Spleen (tissue), 11 donors: ENCODE data around the gene CIITA. TPM values are rescaled to one million over a fixed set of nuclear protein-coding genes. Genes with fewer than 3 reads are reported as not detected.
A peak's percentile ranks its signal among the peaks of the same experiment; 100 is the strongest.

ENCODE experiments used
- DNase-seq: peaks from one replicate; pipeline ENCODE4 v3.0.0-alpha.2; 2020
- H3K27ac ChIP-seq, 8 donors: fragments of 200-600 bp; sonication (generic) in 7 of 8; 1 replicate in 4 of 8; 2 replicates in 4 of 8; pipeline versions ENCODE4 v1.5.0 to v1.8.0; 2016 to 2021; ENCODE audit warnings: inconsistent platforms in 4 of 8, mild to moderate bottlenecking in 4 of 8, moderate library complexity in 1 of 8
- H3K27me3 ChIP-seq, 7 donors: fragments of 200-600 bp; sonication (generic) in 6 of 7; replicated peaks in 1 of 7; 1 replicate in 4 of 7; 2 replicates in 3 of 7; pipeline versions ENCODE4 v1.5.0 to v1.8.0; 2016 to 2021; ENCODE audit warnings: inconsistent platforms in 3 of 7, mild to moderate bottlenecking in 1 of 7
- H3K36me3 ChIP-seq, 6 donors: fragments of 200-600 bp; sonication (generic) in 5 of 6; 1 replicate in 4 of 6; 2 replicates in 2 of 6; pipeline versions ENCODE4 v1.5.0 to v1.8.0; 2016 to 2021; ENCODE audit warnings: inconsistent platforms in 2 of 6
- H3K4me1 ChIP-seq, 6 donors: fragments of 200-600 bp; sonication (generic) in 5 of 6; 1 replicate in 3 of 6; 2 replicates in 3 of 6; pipeline versions ENCODE4 v1.5.0 to v1.8.0; 2016 to 2021; ENCODE audit warnings: inconsistent platforms in 3 of 6
- H3K4me3 ChIP-seq, 8 donors: fragments of 200-600 bp; sonication (generic) in 7 of 8; 1 replicate in 4 of 8; 2 replicates in 4 of 8; pipeline versions ENCODE4 v1.5.0 to v1.8.0; 2016 to 2021; ENCODE audit warnings: inconsistent platforms in 4 of 8, mild to moderate bottlenecking in 4 of 8, moderate library complexity in 2 of 8
- H3K9me3 ChIP-seq, 8 donors: fragments of 200-600 bp; sonication (generic) in 7 of 8; 1 replicate in 4 of 8; 2 replicates in 4 of 8; pipeline versions ENCODE4 v1.5.0 to v1.8.0; 2016 to 2021; ENCODE audit warnings: inconsistent platforms in 4 of 8
- POLR2A ChIP-seq, 3 donors: fragments of 450-650 bp; IDR thresholded peaks; one replicate each; pipeline ENCODE4 v1.5.1; 2017; ENCODE audit warnings: antibody characterized with exemption in 3 of 3, mild to moderate bottlenecking in 1 of 3
- POLR2AphosphoS5 ChIP-seq, 3 donors: sonication (generic); formaldehyde crosslinking; IDR thresholded peaks; one replicate each; pipeline ENCODE4 v1.5.1; 2017; ENCODE audit warnings: antibody characterized with exemption in 3 of 3
- WGBS, 5 donors: extraction: QIAGEN DNeasy Blood & Tissue Kit in 3 of 5; methylation state at CpG; one replicate each; pipeline versions ENCODE4 v1.1.5 to v1.1.7; 2013 to 2018; 5-methylcytosine and 5-hydroxymethylcytosine counted together
- intact Hi-C: fragments of 100-400 bp; cut with DNase I; formaldehyde crosslinking; loops from one replicate; pipeline ENCODE4 v1.15.0; 2023; ENCODE audit warnings: low total_unique reads
- polyA plus RNA-seq, 3 donors: library from polyadenylated mRNA; stranded (reverse); fragments of 200-250 nt; gene quantifications; one replicate each; pipeline ENCODE4 v1.2.1, GENCODE V29; 2013
- total RNA-seq, 7 donors: library from RNA; depleted of rRNA in 3 of 7; stranded (reverse); fragments of >200 nt in 3 of 7; fragmentation: NEBNext Ultra II Directional in 4 of 7; extraction: Animal tissue kit (Norgen Biotek cat#: 25700) in 4 of 7; gene quantifications; one replicate each; pipeline versions ENCODE4 v1.1.0 to v1.2.1, GENCODE V29; 2016 to 2021
- TF ChIP-seq, protein P1 (sequence below), 11 experiments: fragments of 200-600 bp in 7 of 11; fragments of 450-650 bp in 4 of 11; sonication (generic) in 4 of 11; IDR thresholded peaks in 8 of 11; conservative IDR thresholded peaks in 3 of 11; 1 replicate in 7 of 11; 2 replicates in 4 of 11; pipeline versions ENCODE4 v1.4.0 to v1.8.0; 2016 to 2021; ENCODE audit warnings: antibody characterized with exemption in 11 of 11, inconsistent platforms in 4 of 11, mild to moderate bottlenecking in 1 of 11
- donor health status: healthy with polysubstance abuse.
- donor health status: DM: no; HTN: no; CAD: no; lungs with moderate emphysema.
- donor health status: DM: no; HTN: no; CAD: no.
- donor health status: Bipolar disorder and iron deficiency.
- donor health status: healthy.
- donor health status: DM: no; HTN: no; CAD: no.
- donor health status: DM: yes; HTN: yes; CAD: no.

CIITA gene
- total and polyA plus RNA-seq, 10 donors: 67.0 to 179 (median 125) TPM

DNA sequence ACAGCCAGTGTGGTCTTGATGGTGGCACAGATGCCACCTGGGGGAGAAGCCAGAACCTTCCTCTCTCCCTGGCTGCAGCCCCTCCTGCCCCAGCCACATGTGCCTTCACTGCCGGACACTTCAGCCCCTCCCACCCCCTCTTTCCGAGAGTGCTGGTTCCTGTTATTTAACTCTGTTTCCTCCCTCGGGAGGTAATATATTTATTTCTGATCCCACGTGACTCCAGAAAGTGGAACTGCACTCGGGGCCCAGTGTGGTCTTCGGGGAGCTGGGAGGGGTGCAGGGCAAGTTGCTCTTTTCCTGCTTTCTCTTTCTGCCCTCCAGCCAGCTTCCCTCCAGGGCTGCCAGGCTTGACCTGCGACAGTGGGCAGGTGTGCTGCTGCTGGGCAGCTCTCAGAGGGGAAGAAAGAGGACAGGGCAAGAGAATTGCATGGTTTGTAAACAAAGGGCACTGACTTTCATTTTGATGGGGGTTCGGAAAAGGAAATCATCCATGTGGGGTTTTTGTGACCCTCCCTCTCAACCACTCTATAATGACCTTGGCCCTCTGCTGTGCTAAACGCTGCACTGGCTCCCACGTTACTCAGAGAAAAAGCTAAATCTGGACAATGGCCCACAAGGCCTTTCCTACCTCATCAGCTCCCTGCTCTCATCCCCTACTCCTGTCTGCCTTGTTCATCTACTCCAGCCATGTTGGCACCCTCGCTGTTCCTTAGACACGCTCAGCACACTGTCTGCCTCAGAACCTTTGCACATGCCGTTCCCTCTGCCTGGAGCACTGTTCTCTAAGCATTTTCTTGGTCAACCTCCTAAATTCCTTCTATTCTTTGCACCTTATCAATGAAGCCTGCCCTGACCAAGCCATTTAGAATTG lies 8.2 kb upstream of the CIITA start:
- DNase-seq: peak; percentile 92
- 20 to 28% (median 24%) methylated on average over 13 of the region's 13 CpGs for WGBS, 5 donors
- TF ChIP-seq POLR2A (IDR thresholded peaks at IDR 0.05): no peak
- TF ChIP-seq POLR2AphosphoS5 (IDR thresholded peaks at IDR 0.05): peak; percentile 66 to 85 (median 77)
- H3K4me1 ChIP-seq: peaks cover 37 to 84% (median 70%) of the 10 kb centered on the region in 6 donors
- intact Hi-C loops: no loop called here
- no peaks in the 10 kb centered on the region for H3K36me3 ChIP-seq
- no peaks in the 10 kb centered on the region for H3K9me3 ChIP-seq
- H3K4me3 ChIP-seq: peak overlapping the region in 4 of 8 donors; percentile 1 to 56 (median 14)
- no peaks in the 10 kb centered on the region for H3K27me3 ChIP-seq
- peak overlapping the region; percentile 47 to 85 (median 77) for H3K27ac ChIP-seq

DNA sequence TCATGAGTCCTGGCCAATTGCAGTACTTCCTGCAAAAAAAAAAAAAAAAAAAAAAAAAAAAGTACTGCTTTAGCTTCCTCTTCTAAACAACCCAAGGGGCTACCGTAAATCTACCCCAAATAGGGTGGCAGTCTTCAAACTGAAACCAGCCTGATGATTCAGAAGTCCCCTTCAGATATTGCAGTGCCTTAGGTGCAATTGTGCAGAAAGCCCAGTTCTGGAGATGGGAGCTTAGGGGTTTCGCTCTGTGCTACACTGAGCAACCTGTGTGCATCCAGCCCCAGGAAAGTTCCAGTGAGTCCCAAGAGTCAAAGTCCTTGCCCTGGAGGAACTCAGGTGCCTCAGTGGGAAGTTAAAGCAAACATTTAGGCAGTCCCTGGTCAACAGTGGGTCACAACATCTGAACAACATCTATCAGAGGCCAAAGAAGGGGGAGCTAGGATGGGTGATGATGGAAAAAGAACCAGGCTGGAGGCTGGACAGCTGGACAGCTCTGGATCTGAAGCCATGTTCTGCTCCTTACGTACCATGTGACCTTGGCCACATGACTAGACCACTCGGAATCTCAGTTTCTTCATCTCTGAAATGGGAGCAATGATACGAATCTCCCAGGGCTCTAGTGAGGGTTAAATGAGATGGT lies 6.7 kb upstream of the CIITA start:
- Histone ChIP-seq H3K27me3 (no peaks in the 10 kb centered on the region), H3K4me3 (no peak overlapping the region), H3K9me3 (no peaks in the 10 kb centered on the region), H3K36me3 (no peaks in the 10 kb centered on the region), H3K27ac (peak overlapping the region; percentile 61 to 85 (median 77)), H3K4me1 (peaks cover 37 to 93% (median 78%) of the 10 kb centered on the region in 6 donors)
- DNase-seq: no peak
- intact Hi-C loops: no loop called here
- 52 to 65% (median 60%) methylated on average over 5 of the region's 5 CpGs for WGBS, 5 donors
- TF ChIP-seq POLR2A (IDR thresholded peaks at IDR 0.05) (no peak), POLR2AphosphoS5 (IDR thresholded peaks at IDR 0.05) (no peak)
- TF ChIP-seq, protein P1, sequence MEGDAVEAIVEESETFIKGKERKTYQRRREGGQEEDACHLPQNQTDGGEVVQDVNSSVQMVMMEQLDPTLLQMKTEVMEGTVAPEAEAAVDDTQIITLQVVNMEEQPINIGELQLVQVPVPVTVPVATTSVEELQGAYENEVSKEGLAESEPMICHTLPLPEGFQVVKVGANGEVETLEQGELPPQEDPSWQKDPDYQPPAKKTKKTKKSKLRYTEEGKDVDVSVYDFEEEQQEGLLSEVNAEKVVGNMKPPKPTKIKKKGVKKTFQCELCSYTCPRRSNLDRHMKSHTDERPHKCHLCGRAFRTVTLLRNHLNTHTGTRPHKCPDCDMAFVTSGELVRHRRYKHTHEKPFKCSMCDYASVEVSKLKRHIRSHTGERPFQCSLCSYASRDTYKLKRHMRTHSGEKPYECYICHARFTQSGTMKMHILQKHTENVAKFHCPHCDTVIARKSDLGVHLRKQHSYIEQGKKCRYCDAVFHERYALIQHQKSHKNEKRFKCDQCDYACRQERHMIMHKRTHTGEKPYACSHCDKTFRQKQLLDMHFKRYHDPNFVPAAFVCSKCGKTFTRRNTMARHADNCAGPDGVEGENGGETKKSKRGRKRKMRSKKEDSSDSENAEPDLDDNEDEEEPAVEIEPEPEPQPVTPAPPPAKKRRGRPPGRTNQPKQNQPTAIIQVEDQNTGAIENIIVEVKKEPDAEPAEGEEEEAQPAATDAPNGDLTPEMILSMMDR (IDR thresholded peaks at IDR 0.05 in 8 of 11, conservative IDR thresholded peaks at IDR 0.05 in 3 of 11): no peak

DNA sequence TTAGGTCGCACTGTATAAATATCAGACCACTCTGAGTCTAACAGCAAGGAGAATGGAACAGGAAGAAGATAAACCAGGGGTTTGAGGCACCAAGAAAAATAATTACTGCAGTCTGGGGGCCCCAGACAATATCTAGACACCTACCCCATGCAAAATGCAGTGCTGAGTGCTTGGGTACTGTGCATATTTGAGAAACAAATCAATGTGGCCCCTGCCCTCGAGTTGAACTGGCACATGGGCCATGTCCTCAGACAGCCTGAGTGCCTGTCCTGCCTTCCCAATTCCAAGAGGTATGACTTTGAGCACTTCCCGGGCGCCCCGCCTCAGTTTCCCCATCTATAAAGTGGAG lies 6.2 kb upstream of the CIITA start:
- Histone ChIP-seq H3K27me3 (no peaks in the 10 kb centered on the region), H3K9me3 (no peaks in the 10 kb centered on the region), H3K27ac (peak overlapping the region; percentile 61 to 85 (median 77)), H3K4me1 (peaks cover 38 to 94% (median 80%) of the 10 kb centered on the region in 6 donors), H3K4me3 (no peak overlapping the region), H3K36me3 (no peaks in the 10 kb centered on the region)
- TF ChIP-seq POLR2A (IDR thresholded peaks at IDR 0.05) (no peak), POLR2AphosphoS5 (IDR thresholded peaks at IDR 0.05) (no peak)
- TF ChIP-seq, protein P1 (IDR thresholded peaks at IDR 0.05 in 8 of 11, conservative IDR thresholded peaks at IDR 0.05 in 3 of 11): no peak
- DNase-seq: no peak
- intact Hi-C loops: no loop called here
- 40 to 69% (median 51%) methylated on average over 5 of the region's 5 CpGs for WGBS, 5 donors

DNA sequence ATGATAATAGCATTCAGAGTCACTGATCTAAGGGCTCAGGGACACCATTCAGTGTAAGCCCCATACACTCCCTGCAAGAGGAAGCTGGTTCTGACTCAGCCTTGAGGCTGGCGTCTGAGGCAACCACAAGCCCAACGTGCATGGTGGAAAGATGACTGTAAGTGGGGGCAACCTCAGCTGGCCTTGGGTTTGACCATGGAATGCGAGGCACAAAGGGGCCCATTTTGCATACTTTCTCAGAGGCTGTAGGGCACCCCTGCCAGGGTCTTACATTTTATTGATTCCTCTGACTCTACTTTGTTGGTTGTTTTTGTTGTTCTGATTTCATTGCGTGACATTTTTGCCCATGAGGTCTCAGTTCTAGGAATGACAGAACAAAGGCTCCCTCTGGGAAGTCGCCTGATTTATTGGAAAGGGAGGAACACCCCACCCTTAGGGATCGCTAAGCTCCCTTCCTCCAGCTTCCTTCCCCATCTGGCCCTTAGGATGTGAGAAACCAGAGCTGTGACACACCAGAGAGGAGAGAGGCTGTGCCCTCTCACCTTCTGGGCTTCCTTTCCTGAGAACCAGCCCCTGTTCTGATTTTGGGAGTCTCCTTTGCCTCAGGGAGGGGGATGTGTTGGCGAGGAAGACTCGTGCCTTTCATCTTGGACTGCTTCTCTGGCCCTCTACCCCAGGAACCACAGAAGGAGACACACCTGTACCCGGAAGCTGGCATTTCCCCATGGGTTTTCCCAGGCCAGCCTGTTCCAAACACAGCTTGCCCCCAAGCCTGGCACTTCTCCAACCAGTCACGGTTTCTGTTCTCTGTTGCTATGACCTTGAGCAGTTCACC lies 5.6 kb upstream of the CIITA start:
- WGBS, 5 donors: 12 to 21% (median 13%) methylated on average over 10 of the region's 10 CpGs
- peak overlapping the region; percentile 61 to 85 (median 77) for H3K27ac ChIP-seq
- peaks cover 42 to 94% (median 80%) of the 10 kb centered on the region in 6 donors for H3K4me1 ChIP-seq

More for the DNA sequence above, 5.6 kb upstream of the CIITA start:
- Histone ChIP-seq H3K27me3 (no peaks in the 10 kb centered on the region), H3K36me3 (no peaks in the 10 kb centered on the region), H3K4me3 (no peak overlapping the region), H3K9me3 (no peaks in the 10 kb centered on the region)
- TF ChIP-seq POLR2A (IDR thresholded peaks at IDR 0.05) (no peak), POLR2AphosphoS5 (IDR thresholded peaks at IDR 0.05) (peak in 2 of 3 donors; percentile 39 to 70)
- DNase-seq: peak; percentile 88
- intact Hi-C loops: no loop called here
